Kidney epithelial cell (primary cell): ENCODE results near the gene RCC2. TPM values are rescaled to one million over a fixed set of nuclear protein-coding genes. Genes with fewer than 3 reads are reported as not detected.

Source experiments
- DNase-seq: peaks from one replicate; pipeline ENCODE4 v3.0.0-alpha.2; 2010; ENCODE audit warnings: low read depth
- H3K27me3 ChIP-seq: 2 replicates; pipeline ENCODE4 v1.6.0; 2011; ENCODE audit warnings: low read length; ENCODE audit not compliant: control insufficient read depth, insufficient read depth
- H3K36me3 ChIP-seq: 2 replicates; pipeline ENCODE4 v1.5.1; 2011; ENCODE audit warnings: low read length; ENCODE audit not compliant: control insufficient read depth, insufficient read depth
- H3K4me3 ChIP-seq: 2 replicates; pipeline ENCODE4 v1.5.1; 2011; ENCODE audit warnings: low read depth, mild to moderate bottlenecking, control low read depth, low read length
- CTCF ChIP-seq: IDR thresholded peaks from 2 replicates; pipeline ENCODE4 v1.5.1; 2011; ENCODE audit warnings: mild to moderate bottlenecking, moderate library complexity, low read length, control low read depth, inconsistent platforms; ENCODE audit not compliant: insufficient read depth, poor library complexity, severe bottlenecking
- total RNA-seq: library from RNA; depleted of rRNA; stranded (reverse); fragments of >200 nt; gene quantifications from 2 replicates; pipeline ENCODE4 v1.2.3, GENCODE V29; 2015

Gene RCC2
- total RNA-seq, 1 donor from 2014 or later: 80.8 TPM

DNA sequence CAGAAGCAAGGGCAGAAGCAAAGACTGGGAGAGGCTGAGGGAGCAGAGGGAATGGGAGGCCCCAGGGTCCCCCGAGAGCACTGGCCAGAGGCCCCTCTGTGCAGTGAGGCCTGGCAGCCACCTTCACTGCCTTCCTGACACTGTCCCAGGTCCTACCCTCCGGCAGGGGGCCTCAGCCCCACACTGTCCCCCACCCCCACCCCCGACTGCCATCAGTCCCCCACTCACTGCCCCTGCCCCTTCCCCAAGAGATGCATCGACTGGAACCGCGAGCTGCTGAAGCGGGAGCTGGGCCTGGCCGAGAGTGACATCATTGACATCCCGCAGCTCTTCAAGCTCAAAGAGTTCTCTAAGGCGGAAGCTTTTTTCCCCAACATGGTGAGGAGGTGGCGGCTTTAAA is 80.4 kb downstream of the RCC2 start:
- no peak for DNase-seq
- Histone ChIP-seq H3K36me3 (no peaks in the 10 kb centered on the region), H3K27me3 (no peaks in the 10 kb centered on the region), H3K4me3 (no peak overlapping the region)
- TF ChIP-seq CTCF: no peak

DNA sequence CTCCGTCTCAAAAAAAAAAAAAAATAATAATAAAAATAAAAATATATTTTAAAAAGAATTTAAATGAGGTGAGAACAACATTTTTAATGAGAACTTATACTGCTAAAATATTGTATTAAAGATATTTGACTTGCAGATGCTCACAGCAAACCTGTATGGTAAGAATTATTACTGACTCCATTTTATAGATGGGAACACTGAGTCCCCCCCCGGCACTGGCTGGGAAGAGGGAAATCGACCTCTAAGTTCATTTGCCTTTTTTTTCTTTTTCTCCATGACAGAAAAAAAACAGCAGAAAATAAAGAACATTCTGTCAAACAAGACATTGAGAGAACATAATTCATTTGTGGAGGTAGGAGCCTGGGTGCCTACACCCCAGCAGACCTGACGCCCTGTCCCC is 80.9 kb downstream of the RCC2 start:
- Histone ChIP-seq H3K27me3 (no peaks in the 10 kb centered on the region), H3K36me3 (no peaks in the 10 kb centered on the region), H3K4me3 (no peak overlapping the region)
- no peak for DNase-seq
- no peak for TF ChIP-seq CTCF

Other genes with a start within 250 kb of the RCC2 start
- gene PADI1, start 234.5 kb downstream of the RCC2 start, total RNA-seq: 1.3 and 2.4 TPM in 2 replicates
- 0.04 TPM in 1 of 2 replicates, not detected in the other for gene PADI3, start 190.6 kb downstream of the RCC2 start, total RNA-seq
- not detected in 2 replicates for gene PADI4, start 131.5 kb downstream of the RCC2 start, total RNA-seq
- gene PADI6, start 67.5 kb downstream of the RCC2 start, total RNA-seq: not detected in 2 replicates
- 23.5 and 29.5 TPM in 2 replicates for gene ARHGEF10L, start 100.0 kb upstream of the RCC2 start, total RNA-seq